GM19395 (cell line): ENCODE results near the gene DPH6.
"Not testable (repeated sequence)": the region's sequence is repeated elsewhere in the genome, so short reads cannot be mapped to it uniquely, and the experiment has no call there.

Experiments
- ATAC-seq: cut with Tn5 transposase; IDR thresholded peaks from one replicate; pipeline ENCODE4 v1.9.1; 2021; ENCODE audit warnings: mild to moderate bottlenecking, moderate library complexity; ENCODE audit not compliant: unreplicated experiment

Gene DPH6

GRCh38 chr15:35545824-35546510, at the start of gene DPH6:
Gene DPH6 (minus strand): TSS chr15:35546165. CDS start chr15:35546141, 24 bp downstream.
- ATAC-seq = peak; percentile 92

- ATAC-seq = no peak
Measured at GRCh38 chr15:35595656-35596055, 49.7 kb upstream of the DPH6 start.

- not testable (repeated sequence) for ATAC-seq
Measured at GRCh38 chr15:35591987-35592386, 46.0 kb upstream of the DPH6 start.

GRCh38 chr15:35583863-35584528, 38.0 kb upstream of the DPH6 start:
- ATAC-seq = no peak

GRCh38 chr15:35580606-35581005, 34.6 kb upstream of the DPH6 start:
- ATAC-seq = no peak

- no peak for ATAC-seq
Measured at GRCh38 chr15:35567392-35567791, 21.4 kb upstream of the DPH6 start.

GRCh38 chr15:35566991-35567390, 21.0 kb upstream of the DPH6 start:
- ATAC-seq = no peak

- ATAC-seq = no peak
Measured at GRCh38 chr15:35565901-35566300, 19.9 kb upstream of the DPH6 start.

GRCh38 chr15:35562641-35563040, 16.7 kb upstream of the DPH6 start:
- ATAC-seq = no peak

- ATAC-seq = no peak
Measured at GRCh38 chr15:35561308-35561707, 15.3 kb upstream of the DPH6 start.

- ATAC-seq = no peak
Measured at GRCh38 chr15:35560870-35561269, 14.9 kb upstream of the DPH6 start.

GRCh38 chr15:35560258-35560657, 14.3 kb upstream of the DPH6 start:
- ATAC-seq = no peak

- ATAC-seq = no peak
Measured at GRCh38 chr15:35559683-35560082, 13.7 kb upstream of the DPH6 start.

GRCh38 chr15:35557544-35557943, 11.6 kb upstream of the DPH6 start:
- ATAC-seq = no peak

- ATAC-seq = no peak
Measured at GRCh38 chr15:35557012-35557411, 11.0 kb upstream of the DPH6 start.

- ATAC-seq = no peak
Measured at GRCh38 chr15:35555244-35555643, 9.3 kb upstream of the DPH6 start.

GRCh38 chr15:35550957-35551356, 5.0 kb upstream of the DPH6 start:
- ATAC-seq = no peak

GRCh38 chr15:35549567-35549966, 3.6 kb upstream of the DPH6 start:
- ATAC-seq = no peak

- ATAC-seq = no peak
Measured at GRCh38 chr15:35548435-35548834, 2.5 kb upstream of the DPH6 start.

- ATAC-seq = no peak
Measured at GRCh38 chr15:35547775-35548364, 1.9 kb upstream of the DPH6 start.

- peak; percentile 18 for ATAC-seq
Measured at GRCh38 chr15:35546511-35547381, 781 bp upstream of the DPH6 start.
